Smooth muscle cell of the brain vasculature (primary cell): Measurements from ENCODE around the gene IRAK2.

ENCODE experiments used
- DNase-seq: peaks from one replicate; pipeline ENCODE4 v3.0.0-alpha.2; 2012; ENCODE audit warnings: low read depth, low spot score

The IRAK2 gene

DNA sequence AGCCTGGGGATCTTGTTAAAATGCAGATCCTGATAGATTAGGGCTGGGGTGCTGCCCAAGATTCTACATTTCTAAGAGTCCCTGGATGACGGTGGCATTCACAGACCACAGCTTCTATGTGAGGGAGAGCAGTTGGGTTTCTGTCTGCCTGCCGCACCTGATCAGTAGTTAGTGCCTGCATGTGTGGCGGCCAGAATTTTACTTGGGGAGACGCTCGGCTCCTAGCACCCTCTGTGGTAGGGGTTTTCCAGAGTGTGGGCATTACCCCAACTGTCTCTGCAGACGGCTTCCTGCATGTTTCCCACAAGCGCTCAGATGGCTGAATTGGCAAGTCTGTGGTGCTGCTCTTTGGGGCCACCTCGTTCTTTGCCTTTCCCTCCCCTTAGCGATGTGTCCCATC, 119.8 kb downstream of the IRAK2 start:
- no peak for DNase-seq

DNA sequence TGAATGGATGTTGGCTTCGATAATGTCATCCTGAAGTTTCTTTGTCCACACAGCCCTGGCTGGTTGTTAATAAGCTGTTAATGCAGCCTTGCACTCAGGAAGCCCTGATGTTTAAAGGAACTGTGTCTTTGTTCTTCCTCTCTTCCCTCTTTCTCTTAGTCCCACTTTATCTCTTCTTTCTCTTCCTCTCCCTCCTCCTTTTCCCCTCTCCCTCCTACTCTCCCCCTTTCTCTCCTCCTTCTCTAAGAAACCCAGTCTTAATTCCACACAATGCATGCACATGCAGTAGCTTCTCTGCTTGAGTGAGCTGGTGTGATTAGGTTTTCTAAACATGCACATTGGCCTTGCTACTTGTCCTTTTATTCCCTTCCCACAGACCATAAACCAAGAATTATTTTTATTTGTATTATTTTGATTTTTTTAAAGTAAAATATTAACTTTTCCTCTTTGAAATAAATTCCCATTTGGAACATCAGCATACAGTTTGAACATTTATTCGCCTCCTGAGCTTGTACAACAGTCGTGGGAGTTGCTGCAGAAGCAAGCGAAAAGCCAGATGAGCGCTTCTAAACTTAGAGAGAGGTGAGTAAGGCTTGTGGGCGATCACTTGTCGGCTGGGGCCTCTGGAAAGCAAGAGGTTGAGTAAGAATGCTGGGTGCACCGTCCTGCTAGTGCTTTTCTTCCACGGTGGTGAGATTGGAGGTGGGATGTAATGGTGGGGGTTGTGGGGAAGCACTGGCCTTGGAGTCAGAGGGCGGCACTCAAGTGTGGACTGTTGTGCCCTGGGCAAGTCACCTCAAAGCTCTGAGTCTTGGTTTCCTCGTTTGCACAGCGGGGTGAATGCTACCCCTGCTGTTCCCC, 120.8 kb downstream of the IRAK2 start:
- no peak for DNase-seq

DNA sequence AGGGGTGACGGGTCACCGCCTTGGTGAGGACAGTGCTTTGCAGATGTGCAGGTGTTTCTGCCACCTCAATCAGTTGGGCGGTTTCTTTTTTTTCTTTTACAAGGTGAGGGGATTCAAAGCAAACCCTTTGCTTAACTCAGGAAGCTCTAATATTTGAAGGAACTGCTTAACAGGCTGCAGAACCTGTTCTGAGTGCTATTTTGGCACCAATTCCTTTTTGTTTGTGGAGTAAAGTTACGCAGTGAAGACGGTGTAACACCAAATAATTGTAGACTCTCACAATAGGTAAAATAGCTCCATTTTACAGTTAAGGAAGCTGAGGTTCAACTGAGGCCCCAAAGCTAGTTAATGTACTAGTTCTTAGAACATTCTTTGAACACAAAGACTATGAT, 121.4 kb downstream of the IRAK2 start:
- no peak for DNase-seq

DNA sequence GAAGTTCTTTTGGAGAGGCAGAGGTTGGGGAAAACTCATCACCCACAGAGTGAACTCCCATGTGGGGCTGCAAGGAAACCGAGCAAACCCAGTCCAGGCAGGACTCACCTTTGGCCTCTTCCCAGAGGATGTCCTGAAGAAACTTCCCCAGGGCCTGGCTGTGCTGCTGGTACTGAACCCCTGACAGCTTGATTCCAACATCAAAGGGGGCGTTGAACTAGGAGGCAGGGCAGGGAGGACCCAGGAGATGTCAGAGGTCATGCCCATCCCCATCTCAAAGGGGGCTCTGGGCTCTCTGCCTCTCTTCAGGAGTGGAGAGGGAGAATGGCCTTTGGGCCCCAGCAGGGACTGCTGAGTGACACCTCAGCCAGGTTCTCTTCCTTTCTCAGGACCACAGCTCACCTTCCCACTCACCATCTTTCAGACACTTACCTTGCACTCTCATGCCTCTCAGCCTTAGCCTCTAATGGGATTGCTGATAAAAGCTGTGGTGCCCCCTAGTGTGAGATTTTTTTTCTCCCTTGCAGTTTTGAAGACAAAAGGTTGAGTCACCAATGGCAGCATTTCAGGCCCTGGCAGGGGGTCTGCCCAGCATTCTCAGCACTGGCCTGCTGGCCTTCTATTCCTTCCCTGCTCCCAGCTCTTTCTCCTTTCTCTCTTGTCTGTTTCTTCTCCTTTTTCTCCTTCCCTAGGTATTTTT, 122.0 kb downstream of the IRAK2 start:
- peak; percentile 82 for DNase-seq

DNA sequence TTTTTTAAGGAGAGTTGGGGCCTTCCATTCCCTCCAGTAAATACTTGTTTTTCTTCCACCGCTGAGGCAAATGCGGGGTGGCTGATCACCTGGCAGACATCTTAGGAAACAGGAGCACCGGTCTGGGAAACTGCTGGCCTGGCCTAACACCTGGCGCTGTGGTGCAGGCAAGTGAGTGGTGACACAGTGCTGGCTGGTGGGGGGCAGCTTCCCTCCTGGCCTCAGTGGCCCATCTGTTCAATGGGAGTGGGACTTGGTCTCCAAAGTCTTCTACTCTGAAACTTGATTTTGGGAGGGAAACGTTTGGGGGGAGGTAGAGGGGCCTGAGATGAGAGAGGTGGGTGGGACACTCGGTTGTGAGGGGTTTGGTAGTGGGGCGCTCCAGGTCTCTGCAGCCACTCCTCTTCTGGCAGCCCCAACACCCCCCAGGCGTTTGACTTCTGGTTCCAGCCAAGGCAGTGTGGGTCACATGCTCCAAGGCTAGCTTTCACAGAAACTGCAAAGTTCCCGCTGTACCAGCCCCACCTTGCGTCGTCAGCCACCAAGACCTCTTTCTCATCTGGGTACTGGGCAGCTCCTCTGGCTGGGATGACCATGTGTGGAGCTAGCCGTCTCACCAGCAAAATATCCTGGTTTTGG, 123.3 kb downstream of the IRAK2 start:
- DNase-seq: no peak

DNA sequence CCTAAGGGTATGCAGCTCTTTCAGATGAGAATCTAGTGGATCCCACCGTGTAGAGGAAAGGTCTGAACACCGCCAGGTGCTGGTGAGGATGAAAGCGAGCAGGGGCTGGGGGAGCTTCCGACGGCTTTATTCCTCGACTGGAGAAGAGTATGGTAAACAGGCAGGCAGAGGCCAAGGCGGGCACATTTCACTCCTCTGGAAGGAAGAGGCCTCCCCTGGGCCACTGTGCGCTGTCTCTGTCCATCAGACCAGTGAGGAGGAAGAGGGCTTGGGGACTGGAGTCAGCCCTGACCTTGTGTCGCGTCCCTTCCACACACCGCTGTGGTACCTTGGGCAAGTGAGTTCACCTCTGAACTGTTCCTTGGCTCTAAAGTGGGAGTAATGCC, 123.8 kb downstream of the IRAK2 start:
- DNase-seq: no peak

DNA sequence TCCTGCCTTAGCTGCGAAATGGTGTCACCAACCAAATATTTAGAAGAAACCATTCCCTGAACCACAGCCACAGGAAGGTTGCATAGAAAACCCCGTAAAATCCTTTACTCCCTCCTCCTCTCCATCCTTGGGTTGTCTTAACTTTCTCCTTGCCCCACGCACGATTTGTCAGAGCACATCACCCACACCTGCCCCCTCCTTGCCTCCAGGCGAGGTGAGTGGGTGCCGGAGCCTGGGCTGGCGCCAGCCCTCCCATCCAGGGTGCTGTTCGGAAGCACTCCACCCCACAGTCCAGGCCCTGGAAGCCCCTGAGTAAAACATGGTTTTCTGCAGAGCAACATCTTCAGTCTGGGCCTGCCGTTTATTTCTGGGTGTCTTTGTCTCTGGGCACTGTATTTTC, 124.4 kb downstream of the IRAK2 start:
- DNase-seq: no peak

DNA sequence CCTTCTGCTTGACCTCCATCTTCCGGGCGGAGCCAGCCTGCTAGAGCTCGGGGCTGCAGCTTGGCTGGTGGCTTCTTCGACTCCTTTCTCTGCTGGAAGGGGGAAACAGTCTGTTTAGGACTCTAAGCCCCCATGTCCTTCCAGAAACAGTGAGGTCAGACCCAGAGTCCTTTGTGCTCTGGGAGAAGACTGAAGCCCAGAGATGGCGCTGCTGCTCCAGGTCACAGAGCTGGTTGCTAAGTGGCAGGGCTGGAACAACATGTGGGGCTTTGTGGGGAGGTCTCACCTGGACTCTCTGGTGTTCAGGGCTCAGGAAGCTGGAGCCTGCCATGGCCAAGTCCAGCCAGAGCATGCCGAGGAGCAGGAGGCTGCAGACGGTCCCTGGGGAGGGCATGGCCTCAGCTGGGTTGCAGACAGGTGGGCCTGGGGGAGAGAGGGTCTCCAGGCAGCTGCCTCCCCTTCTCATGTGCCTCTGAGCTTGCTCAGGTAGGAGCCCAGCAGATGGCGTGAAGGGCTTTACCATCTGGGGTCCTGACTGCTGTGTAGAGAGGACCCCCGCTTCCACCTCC, 125.2 kb downstream of the IRAK2 start:
- no peak for DNase-seq

DNA sequence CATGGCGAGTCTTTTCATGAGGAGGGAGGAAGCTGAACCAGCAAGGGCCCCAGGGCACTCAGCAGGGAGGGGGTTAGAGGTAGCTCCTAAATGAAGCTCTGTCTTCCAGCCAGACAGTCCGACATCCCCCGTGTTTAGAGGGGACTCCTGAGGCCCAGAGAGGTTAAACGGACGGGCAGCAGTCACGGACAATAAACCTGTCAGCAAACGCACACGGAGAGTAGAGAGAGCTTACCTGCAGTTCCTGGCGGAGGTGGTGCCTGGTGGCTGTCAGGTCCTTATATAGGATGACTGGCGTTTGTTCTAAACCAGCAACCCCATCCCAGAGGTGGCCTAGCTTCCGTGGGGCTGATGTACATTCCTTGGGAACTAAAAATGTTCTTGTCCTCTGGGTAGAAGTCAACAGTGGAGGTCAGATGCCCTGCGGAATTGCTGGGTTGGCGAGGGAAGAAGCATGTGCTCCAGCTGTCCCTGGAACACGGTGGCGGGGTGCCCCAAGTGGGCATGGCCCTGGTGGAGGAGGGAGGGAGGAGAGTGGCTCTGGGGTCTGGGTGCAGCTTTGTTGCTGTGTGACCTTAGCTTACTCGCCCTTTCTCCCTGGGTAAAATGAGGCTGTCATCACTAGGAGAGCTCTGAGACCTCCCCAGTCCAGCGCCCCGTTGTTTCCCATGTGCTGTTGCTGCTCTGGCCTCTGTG, 125.9 kb downstream of the IRAK2 start:
- DNase-seq: no peak

DNA sequence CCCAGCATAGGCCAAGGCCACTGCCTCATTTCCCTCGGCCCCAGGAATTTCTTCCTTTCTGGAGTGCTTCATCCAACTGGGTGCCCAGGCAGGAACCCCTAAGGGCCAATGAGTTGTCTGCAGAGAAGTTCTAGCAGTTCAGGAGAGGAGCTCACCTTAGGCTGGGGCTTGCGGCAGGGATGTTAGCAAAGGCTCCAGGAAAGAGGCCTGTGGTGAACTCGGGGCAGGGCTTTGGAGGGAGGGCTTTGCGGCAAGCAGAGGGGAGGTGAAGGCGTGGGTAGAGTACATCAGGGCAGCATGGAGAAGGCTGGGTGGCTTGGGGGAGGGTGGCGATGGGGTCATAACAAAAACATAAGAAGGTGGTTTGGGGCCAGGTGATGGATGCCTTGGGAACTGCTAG, 126.9 kb downstream of the IRAK2 start:
- no peak for DNase-seq

DNA sequence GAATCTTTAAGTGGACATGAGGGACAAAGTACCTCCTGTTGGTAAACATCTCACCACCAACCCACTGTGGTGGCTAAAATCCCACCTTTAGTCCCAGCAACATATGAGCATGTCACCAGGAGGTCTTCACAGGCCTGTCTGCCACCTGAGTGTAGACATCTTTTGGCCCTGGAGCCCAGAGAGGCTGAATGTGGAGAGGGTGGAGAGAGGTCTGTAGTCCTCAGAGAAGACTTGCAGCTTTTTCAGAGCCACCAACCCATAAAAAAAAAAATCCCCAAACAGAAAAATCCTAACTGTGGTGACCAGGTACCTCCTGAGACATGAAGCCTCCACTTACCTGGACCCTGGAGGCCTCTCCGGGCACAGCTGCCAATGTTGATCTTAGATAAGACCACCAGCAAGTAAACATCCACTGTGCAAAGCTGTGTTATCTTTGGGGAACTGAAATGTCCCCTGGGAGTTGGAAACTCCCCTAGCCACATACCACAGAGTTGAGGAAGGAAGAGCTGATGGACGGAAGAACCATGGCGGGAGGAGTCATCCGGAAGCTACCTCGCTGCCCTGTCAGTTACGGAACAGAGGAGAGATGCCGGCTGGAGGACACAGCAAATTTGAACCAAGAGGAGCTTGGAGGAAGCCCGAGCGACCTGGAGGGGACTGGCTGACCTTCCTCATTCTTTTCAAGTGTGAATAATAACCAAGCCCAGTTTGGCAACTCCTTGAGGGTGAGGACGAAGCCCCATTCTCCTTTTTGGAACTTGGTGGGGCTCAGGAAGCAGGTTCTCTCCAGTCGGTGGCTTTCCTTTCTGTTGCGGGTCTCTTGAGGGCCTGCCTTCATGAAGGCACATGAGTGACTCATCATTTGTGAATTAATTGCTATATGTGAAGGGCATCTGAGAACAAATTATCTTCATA, 128.0 kb downstream of the IRAK2 start, which contains the start of gene GHRL:
Gene GHRL, minus strand, starts transcription at position 443 of the 915 bp plus-strand sequence. CDS start 2,767 bp downstream, outside the sequence.
- DNase-seq: no peak
